ENCODE measurements around the gene VPS33B.
A peak's percentile ranks its signal among the peaks of the same experiment; 100 is the strongest.

The VPS33B gene

GRCh38 chr15:91022075-91022831 lies at the start of gene VPS33B:
TSS of gene VPS33B (minus strand) at chr15:91022594. CDS start at chr15:91022249, 345 bp downstream.
- H3K4me3 ChIP-seq (ENCODE audit: low read depth, low read length): peak within 1 kb of the TSS; percentile 78
- peak; percentile 92 for DNase-seq (ENCODE audit: low read depth)
- TF ChIP-seq CTCF (IDR thresholded peaks at IDR 0.05; ENCODE audit: insufficient read depth, low read depth, low read length, missing control alignments): no peak

- no peak for DNase-seq (ENCODE audit: low read depth)
- no peak overlapping the region for H3K4me3 ChIP-seq (ENCODE audit: low read depth, low read length)
Observed at GRCh38 chr15:91072161-91072560, 49.8 kb upstream of the VPS33B start.

GRCh38 chr15:91070872-91071271 lies 48.5 kb upstream of the VPS33B start:
- H3K4me3 ChIP-seq (ENCODE audit: low read depth, low read length): no peak overlapping the region
- DNase-seq (ENCODE audit: low read depth): no peak
- no peak for TF ChIP-seq CTCF (IDR thresholded peaks at IDR 0.05; ENCODE audit: insufficient read depth, low read depth, low read length, missing control alignments)

More at GRCh38 chr15:91072161-91072560, 49.8 kb upstream of the VPS33B start:
- no peak for TF ChIP-seq CTCF (IDR thresholded peaks at IDR 0.05; ENCODE audit: insufficient read depth, low read depth, low read length, missing control alignments)

- no peak for TF ChIP-seq CTCF (IDR thresholded peaks at IDR 0.05; ENCODE audit: insufficient read depth, low read depth, low read length, missing control alignments)
- DNase-seq (ENCODE audit: low read depth): no peak
- H3K4me3 ChIP-seq (ENCODE audit: low read depth, low read length): no peak overlapping the region
Observed at GRCh38 chr15:91068966-91069365, 46.6 kb upstream of the VPS33B start.

DNA sequence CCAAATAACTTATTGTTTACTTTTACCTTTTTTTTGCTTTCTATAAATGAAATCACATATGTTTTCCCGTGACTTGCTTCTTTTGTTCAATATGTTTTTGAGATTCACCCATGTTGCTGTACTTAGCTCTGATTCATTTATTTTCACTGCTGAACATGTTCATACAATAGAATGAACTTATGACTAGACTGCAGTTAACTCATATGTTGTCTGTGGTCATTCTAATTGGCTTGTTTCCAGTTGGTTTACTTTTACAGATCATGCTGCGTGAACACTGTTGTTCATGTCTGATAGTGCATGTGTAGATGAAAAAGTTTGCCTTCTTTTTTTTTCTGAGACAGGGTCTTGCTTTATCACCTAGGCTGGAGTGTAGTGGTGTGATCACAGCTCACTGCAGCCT lies 46.0 kb upstream of the VPS33B start:
- no peak for TF ChIP-seq CTCF (IDR thresholded peaks at IDR 0.05; ENCODE audit: insufficient read depth, low read depth, low read length, missing control alignments)
- no peak overlapping the region for H3K4me3 ChIP-seq (ENCODE audit: low read depth, low read length)
- DNase-seq (ENCODE audit: low read depth): no peak

DNA sequence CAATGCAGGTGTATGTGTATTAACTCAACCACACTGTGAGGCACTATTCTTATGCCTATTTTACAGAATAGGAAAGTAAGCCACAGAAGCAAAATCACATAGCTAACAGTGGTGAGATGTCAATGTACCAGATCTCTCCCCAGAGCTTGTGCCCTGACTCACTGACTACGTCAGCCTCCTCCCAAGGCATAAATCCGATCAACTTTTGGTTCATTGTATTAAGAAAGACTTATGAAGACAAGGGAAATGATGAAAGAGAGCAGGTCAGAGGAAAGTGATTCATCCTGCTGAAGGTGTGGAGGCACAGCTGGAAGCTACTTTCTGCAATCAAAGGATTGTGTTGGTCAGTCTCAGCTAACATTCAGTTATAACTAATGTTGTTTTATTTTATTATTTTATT lies 44.6 kb upstream of the VPS33B start:
- DNase-seq (ENCODE audit: low read depth): no peak
- TF ChIP-seq CTCF (IDR thresholded peaks at IDR 0.05; ENCODE audit: insufficient read depth, low read depth, low read length, missing control alignments): no peak

GRCh38 chr15:91065505-91065904 lies 43.1 kb upstream of the VPS33B start:
- no peak for DNase-seq (ENCODE audit: low read depth)
- no peak for TF ChIP-seq CTCF (IDR thresholded peaks at IDR 0.05; ENCODE audit: insufficient read depth, low read depth, low read length, missing control alignments)
- no peak overlapping the region for H3K4me3 ChIP-seq (ENCODE audit: low read depth, low read length)

More for the DNA sequence above, 44.6 kb upstream of the VPS33B start:
- no peak overlapping the region for H3K4me3 ChIP-seq (ENCODE audit: low read depth, low read length)

Data from GM12865 (cell line).